SK-N-SH (cell line): ENCODE results near the gene NGLY1. TPM values are rescaled to one million over a fixed set of nuclear protein-coding genes. Genes with fewer than 3 reads are reported as not detected.

Experiments used
- CTCF ChIA-PET: fragments of 300-600, 350-600 bp; formaldehyde crosslinking; extraction: SDS; loops from one replicate; lab custom pipeline; 2021; lab: Yijun Ruan, JAX
- POLR2A ChIA-PET: fragments of 350-600 bp; sonication (Branson Sonifier 250); formaldehyde crosslinking; extraction: SDS; loops from one replicate; lab custom pipeline; 2020; ENCODE audit warnings: antibody characterized with exemption, inconsistent platforms; lab: Yijun Ruan, JAX
- DNase-seq: peaks from one replicate; pipeline ENCODE4 v3.0.0; 2012
- H2AFZ ChIP-seq: fragments of 200-600 bp; sonication (generic); 2 replicates; pipeline ENCODE4 v1.8.1; 2016; ENCODE audit warnings: antibody characterized with exemption, mild to moderate bottlenecking, low read depth
- H3F3A ChIP-seq: fragments of 200-600 bp; sonication (generic); replicated peaks from 2 replicates; pipeline ENCODE3; 2016; ENCODE audit warnings: antibody characterized with exemption, mild to moderate bottlenecking; ENCODE audit not compliant: insufficient read depth
- H3K27ac ChIP-seq, 2 experiments: fragments of 200-500 bp in 1 of 2; fragments of 200-600 bp in 1 of 2; sonication (Bioruptor generic) in 1 of 2; sonication (generic), shearing (Covaris generic) in 1 of 2; 2 replicates each; pipeline versions ENCODE4 v1.5.1 to v1.6.1; 2014 to 2016; ENCODE audit warnings: low read depth in 2 of 2, inconsistent platforms in 1 of 2, low read length in 1 of 2, mild to moderate bottlenecking in 1 of 2, mixed read lengths in 1 of 2
- H3K27me3 ChIP-seq: fragments of 200-600 bp; sonication (generic), shearing (Covaris generic); 2 replicates; pipeline ENCODE4 v1.6.1; 2016; ENCODE audit warnings: mixed run types; ENCODE audit not compliant: insufficient read depth
- H3K36me3 ChIP-seq, 2 experiments: fragments of 200-500 bp in 1 of 2; fragments of 200-600 bp in 1 of 2; sonication (Bioruptor generic) in 1 of 2; sonication (generic) in 1 of 2; replicated peaks in 1 of 2; 2 replicates each; pipeline versions ENCODE3 to v1.5.1; 2014 to 2016; ENCODE audit warnings: low read length in 1 of 2, mild to moderate bottlenecking in 1 of 2; ENCODE audit not compliant: insufficient read depth in 2 of 2, control insufficient read depth in 1 of 2
- H3K4me1 ChIP-seq, 2 experiments: fragments of 200-500 bp in 1 of 2; fragments of 200-600 bp in 1 of 2; sonication (Bioruptor generic) in 1 of 2; sonication (generic), shearing (Covaris generic) in 1 of 2; 2 replicates each; pipeline versions ENCODE4 v1.5.1 to v1.6.1; 2014 to 2016; ENCODE audit warnings: low read depth in 1 of 2, low read length in 1 of 2, mixed run types in 1 of 2; ENCODE audit not compliant: insufficient read depth in 2 of 2, control insufficient read depth in 1 of 2
- H3K4me2 ChIP-seq: fragments of 200-600 bp; sonication (generic), shearing (Covaris generic); 2 replicates; pipeline ENCODE4 v1.6.1; 2017; ENCODE audit warnings: mixed run types
- H3K4me3 ChIP-seq, 2 experiments: fragments of 200-500 bp in 1 of 2; fragments of 200-600 bp in 1 of 2; sonication (Bioruptor generic) in 1 of 2; sonication (generic), shearing (Covaris generic) in 1 of 2; 2 replicates each; pipeline versions ENCODE4 v1.5.1 to v1.8.1; 2014 to 2016; ENCODE audit warnings: low read depth in 2 of 2, inconsistent platforms in 1 of 2, low read length in 1 of 2, mild to moderate bottlenecking in 1 of 2, mixed read lengths in 1 of 2, moderate library complexity in 1 of 2
- H3K79me2 ChIP-seq: fragments of 200-600 bp; sonication (generic); 2 replicates; pipeline ENCODE4 v1.8.1; 2017; ENCODE audit warnings: mild to moderate bottlenecking; ENCODE audit not compliant: insufficient read depth
- H3K9ac ChIP-seq: fragments of 200-600 bp; sonication (generic); 2 replicates; pipeline ENCODE4 v1.6.1; 2017; ENCODE audit warnings: mixed run types
- H3K9me2 ChIP-seq: fragments of 200-600 bp; sonication (generic); 2 replicates; pipeline ENCODE4 v1.6.1; 2017; ENCODE audit warnings: mixed run types
- H3K9me3 ChIP-seq: fragments of 200-600 bp; sonication (generic); 2 replicates; pipeline ENCODE4 v1.6.1; 2017; ENCODE audit warnings: mixed run types, mild to moderate bottlenecking, moderate library complexity
- H4K20me1 ChIP-seq: fragments of 200-600 bp; sonication (generic); 2 replicates; pipeline ENCODE4 v1.6.1; 2017; ENCODE audit warnings: mild to moderate bottlenecking, mixed run types; ENCODE audit not compliant: insufficient read depth
- CHD2 ChIP-seq: fragments of 150-350 bp; IDR thresholded peaks from 2 replicates; pipeline ENCODE4 v1.6.1; 2018; ENCODE audit warnings: low read length; ENCODE audit not compliant: partially characterized antibody
- EP300 ChIP-seq, 2 experiments: IDR thresholded peaks; 2 replicates each; pipeline versions ENCODE4 v1.4.0 to v1.6.1; 2012; ENCODE audit warnings: borderline replicate concordance in 1 of 2, low read depth in 1 of 2, low read length in 1 of 2
- FOXJ3 ChIP-seq: sonication (generic); formaldehyde crosslinking; IDR thresholded peaks from 2 replicates; pipeline ENCODE4 v1.5.1; 2020; ENCODE audit warnings: mild to moderate bottlenecking, missing genetic modification reagents
- IRF3 ChIP-seq: fragments of 150-350 bp; IDR thresholded peaks from 2 replicates; pipeline ENCODE4 v1.6.1; 2016; ENCODE audit warnings: mild to moderate bottlenecking, low read depth, low read length
- MEF2A ChIP-seq: IDR thresholded peaks from 2 replicates; pipeline ENCODE4 v1.4.0; 2012; ENCODE audit warnings: low read depth, borderline replicate concordance
- NFIC ChIP-seq: IDR thresholded peaks from 2 replicates; pipeline ENCODE4 v1.4.0; 2012; ENCODE audit warnings: borderline replicate concordance
- PBX3 ChIP-seq: IDR thresholded peaks from 2 replicates; pipeline ENCODE4; 2012
- POLR2AphosphoS5 ChIP-seq: IDR thresholded peaks from 2 replicates; pipeline ENCODE4 v1.6.1; 2012; ENCODE audit warnings: low read depth, low read length
- RAD21 ChIP-seq: IDR thresholded peaks from 2 replicates; pipeline ENCODE4 v1.6.1; 2012; ENCODE audit warnings: mild to moderate bottlenecking, low read length
- SMC3 ChIP-seq: IDR thresholded peaks from 2 replicates; pipeline ENCODE4 v1.6.1; 2012; ENCODE audit warnings: low read depth, low read length, improper control_type of control experiment
- YY1 ChIP-seq: IDR thresholded peaks from 2 replicates; pipeline ENCODE4 v1.4.0; 2012; ENCODE audit warnings: low read depth, mild to moderate bottlenecking
- WGBS: methylation state at CpG from one replicate; pipeline ENCODE4 v1.1.6; 2017; ENCODE audit warnings: low lambda C conversion rate; 5-methylcytosine and 5-hydroxymethylcytosine counted together
- polyA plus RNA-seq, 3 experiments: library from polyadenylated mRNA; depleted of rRNA; stranded (reverse); fragments of >200 nt; gene quantifications; 2 replicates each; pipeline ENCODE4 v1.2.3, GENCODE V29; 2012
- TF ChIP-seq, protein P1 (sequence below): fragments of 150-350 bp; IDR thresholded peaks from 2 replicates; pipeline ENCODE4 v1.6.1; 2017; ENCODE audit warnings: antibody characterized with exemption, low read length, low read depth, borderline replicate concordance

The NGLY1 gene
- polyA plus RNA-seq, 1 of the 3 experiments (the other 2 are of a cell fraction) = 6.0 TPM

GRCh38 chr3:25751725-25752124 is 31.5 kb downstream of the NGLY1 start:
- H3K4me1 ChIP-seq = no peaks in the 10 kb centered on the region
- POLR2A ChIA-PET = no interaction called here
- no peak overlapping the region for H3K4me2 ChIP-seq
- TF ChIP-seq NFIC (no peak), IRF3 (no peak), FOXJ3 (no peak), YY1 (no peak), RAD21 (no peak), EP300 (IDR thresholded peaks at IDR 0.05; ENCODE audit: borderline replicate concordance in 1 of 2, low read depth in 1 of 2, low read length in 1 of 2) (no peak), SMC3 (no peak), POLR2AphosphoS5 (no peak), CHD2 (no peak), PBX3 (no peak)
- TF ChIP-seq, protein P1, sequence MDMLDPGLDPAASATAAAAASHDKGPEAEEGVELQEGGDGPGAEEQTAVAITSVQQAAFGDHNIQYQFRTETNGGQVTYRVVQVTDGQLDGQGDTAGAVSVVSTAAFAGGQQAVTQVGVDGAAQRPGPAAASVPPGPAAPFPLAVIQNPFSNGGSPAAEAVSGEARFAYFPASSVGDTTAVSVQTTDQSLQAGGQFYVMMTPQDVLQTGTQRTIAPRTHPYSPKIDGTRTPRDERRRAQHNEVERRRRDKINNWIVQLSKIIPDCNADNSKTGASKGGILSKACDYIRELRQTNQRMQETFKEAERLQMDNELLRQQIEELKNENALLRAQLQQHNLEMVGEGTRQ = no peak
- H3K9me3 ChIP-seq = no peaks in the 10 kb centered on the region
- H3K9ac ChIP-seq = no peak overlapping the region
- 91% methylated on average over 1 of the region's 1 CpG for WGBS
- no peaks in the 10 kb centered on the region for H3F3A ChIP-seq
- no peak overlapping the region for H3K4me3 ChIP-seq
- H4K20me1 ChIP-seq = no peaks in the 10 kb centered on the region
- no peak for DNase-seq
- H3K9me2 ChIP-seq = no peaks in the 10 kb centered on the region
- CTCF ChIA-PET = interaction anchor here (0.7 kb wide), 1 partner anchor 41 kb away, joined by 3 read pairs; no protein-coding TSS in a partner anchor
- peaks cover 34 to 52% of the 10 kb centered on the region in 2 experiments for H3K36me3 ChIP-seq
- H3K79me2 ChIP-seq = no peaks in the 10 kb centered on the region
- no peak overlapping the region for H3K27ac ChIP-seq
- H2AFZ ChIP-seq = no peak overlapping the region
- H3K27me3 ChIP-seq = no peaks in the 10 kb centered on the region

- no peaks in the 10 kb centered on the region for H3K9me3 ChIP-seq
- H3K4me1 ChIP-seq = no peaks in the 10 kb centered on the region
- H3K4me3 ChIP-seq = no peak overlapping the region
- H3K9ac ChIP-seq = no peak overlapping the region
- 98% methylated on average over 3 of the region's 3 CpGs for WGBS
- ChIA-PET POLR2A (no interaction called here), CTCF (no interaction called here)
- H3K27me3 ChIP-seq = no peaks in the 10 kb centered on the region
- no peaks in the 10 kb centered on the region for H3K79me2 ChIP-seq
- no peak overlapping the region for H3K4me2 ChIP-seq
- no peak overlapping the region for H2AFZ ChIP-seq
- H3K9me2 ChIP-seq = no peaks in the 10 kb centered on the region
- no peak for DNase-seq
- TF ChIP-seq MEF2A (no peak), PBX3 (no peak)
- no peaks in the 10 kb centered on the region for H4K20me1 ChIP-seq
- peaks cover 35 to 49% of the 10 kb centered on the region in 2 experiments for H3K36me3 ChIP-seq
- no peak overlapping the region for H3K27ac ChIP-seq
- H3F3A ChIP-seq = no peaks in the 10 kb centered on the region
Observed at GRCh38 chr3:25751048-25751447, 32.2 kb downstream of the NGLY1 start.
